Measurements from ENCODE around the gene PCYT1A.
"Not testable (repeated sequence)": the region's sequence is repeated elsewhere in the genome, so short reads cannot be mapped to it uniquely, and the experiment has no call there.

The PCYT1A gene

DNA sequence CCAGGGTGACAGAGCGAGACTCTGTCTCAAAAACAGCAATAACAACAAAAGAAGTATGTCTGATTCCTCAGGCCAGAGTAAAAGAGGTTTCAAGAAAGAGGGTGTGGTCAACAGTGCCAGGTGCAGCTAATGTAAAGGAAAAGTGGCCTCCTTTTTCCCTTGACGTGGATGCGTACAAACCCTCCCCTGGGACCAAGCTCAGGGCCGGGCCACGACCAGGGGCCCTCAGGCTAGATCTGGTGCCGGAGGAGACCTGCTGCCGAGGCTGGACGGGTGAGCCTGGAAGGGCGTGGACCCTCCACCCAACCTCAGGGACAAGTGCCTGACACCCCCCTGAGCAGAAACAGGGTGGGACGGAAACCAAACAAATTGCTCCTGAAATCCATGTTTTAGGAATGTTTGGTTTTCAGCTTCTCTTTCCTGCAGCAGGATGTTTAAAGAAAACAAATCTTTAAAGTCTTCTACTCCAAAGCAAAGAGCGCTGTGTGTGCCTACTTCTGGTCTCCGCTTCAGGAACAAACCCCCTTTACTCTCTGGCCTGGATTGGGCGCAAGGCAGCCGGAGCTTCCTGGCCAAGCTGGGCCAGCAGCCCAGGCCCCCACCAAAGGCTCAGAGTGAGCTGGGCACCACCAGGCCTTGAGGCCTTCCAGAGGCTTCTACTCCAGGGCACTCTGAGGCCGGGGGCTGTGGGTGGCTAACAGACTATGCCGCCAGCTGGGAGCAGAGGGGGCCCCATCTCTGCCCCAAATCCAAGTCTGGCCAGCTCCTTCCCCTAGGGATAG, 97.8 kb downstream of the PCYT1A start:
- FAIRE-seq, result no peak

DNA sequence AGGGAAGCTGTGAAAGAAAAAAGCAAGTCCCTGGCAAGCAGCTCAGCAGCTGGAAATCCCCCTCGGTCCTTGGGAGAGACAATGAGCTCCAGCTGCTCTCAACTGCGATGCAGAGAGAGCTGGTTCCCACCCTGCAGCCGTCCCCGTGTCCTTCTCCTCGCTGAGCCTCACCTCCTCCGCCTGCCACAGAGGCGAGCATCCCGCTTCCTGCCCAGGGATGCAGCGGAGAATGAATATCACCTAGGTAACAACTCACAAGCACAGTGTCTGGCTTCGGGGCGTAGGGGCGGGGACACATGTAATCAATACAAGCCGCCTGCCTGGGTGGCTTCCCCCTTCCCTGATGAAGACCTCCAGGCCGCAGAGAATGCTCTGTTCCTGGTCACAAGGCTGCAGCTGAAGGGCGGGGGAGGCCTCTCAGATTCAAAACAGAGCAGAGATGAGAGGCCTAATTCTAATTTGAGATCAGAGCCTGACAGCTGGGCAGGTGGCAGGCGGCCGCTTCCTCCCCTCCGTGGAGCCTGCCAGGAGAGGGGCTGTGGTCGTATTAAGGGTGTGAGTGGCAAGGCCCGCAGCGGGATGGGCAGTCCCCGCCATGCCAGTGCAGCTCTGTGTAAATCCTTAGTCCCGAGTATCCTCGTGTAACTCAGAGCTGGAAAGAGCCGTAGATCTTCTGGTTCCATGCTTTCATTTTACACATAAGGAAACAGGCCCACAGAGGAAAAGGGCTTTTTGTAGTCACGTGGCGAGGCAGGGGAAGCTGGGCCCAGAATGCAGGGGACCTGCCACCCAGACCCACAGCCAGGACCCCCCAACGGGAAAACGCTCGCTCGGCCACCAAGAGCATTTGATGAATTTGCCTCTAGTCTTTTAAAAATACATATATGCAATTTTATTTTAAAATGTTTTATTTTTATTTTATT, 100.6 kb downstream of the PCYT1A start:
- FAIRE-seq, result no peak

DNA sequence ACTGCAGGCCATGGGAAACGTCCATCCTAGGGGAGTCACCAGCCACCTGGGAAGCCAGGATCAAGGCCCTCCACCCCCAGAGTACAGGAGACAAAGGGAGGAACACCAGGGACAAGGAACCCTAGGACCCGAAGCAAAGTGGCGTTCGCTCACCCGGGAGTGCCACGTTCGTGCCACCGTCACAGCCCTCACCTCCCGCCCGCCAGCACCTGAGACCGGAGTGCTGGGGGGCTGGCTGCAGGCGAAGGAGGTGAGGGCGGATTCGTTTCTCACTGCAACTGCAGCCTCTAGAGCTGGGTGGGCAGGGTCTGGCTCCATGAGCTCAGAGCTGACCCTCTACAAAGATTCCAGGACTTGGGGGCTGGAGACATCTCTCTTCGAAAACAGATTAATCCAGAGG, 102.6 kb downstream of the PCYT1A start:
- no peak for FAIRE-seq

DNA sequence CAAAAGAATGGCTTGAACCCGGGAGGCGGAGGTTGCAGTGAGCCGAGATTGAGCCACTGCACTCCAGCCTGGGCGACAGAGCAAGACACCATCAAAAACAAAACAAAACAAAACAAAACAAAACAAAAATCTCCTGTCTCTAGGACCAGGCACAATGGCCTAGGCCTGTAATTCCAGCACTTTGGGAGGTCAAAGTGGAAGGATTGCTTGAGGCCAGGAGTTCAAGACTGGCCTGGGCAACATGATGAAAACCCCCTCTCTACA, 103.4 kb downstream of the PCYT1A start:
- not testable (repeated sequence) for FAIRE-seq

DNA sequence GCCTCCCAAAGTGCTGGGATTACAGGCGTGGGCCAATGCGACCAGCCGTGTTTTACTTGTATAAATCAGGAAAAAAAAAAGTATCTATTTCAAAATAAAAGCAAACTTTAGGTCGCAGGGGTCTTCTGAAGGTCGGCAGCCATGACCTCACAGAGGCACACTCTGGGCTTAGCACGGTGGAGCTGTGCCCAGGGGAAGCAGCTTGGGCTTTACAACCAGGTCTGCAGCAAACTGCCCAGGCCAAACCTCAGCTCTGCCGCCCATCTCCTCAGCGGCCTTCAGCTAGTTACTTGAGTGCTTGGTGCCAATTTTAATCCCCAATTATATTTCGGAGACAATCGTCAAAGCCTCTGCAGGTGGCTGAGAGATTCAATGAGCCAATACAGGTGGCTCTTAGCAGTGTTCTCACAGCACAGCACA, 106.4 kb downstream of the PCYT1A start:
- FAIRE-seq, result no peak

DNA sequence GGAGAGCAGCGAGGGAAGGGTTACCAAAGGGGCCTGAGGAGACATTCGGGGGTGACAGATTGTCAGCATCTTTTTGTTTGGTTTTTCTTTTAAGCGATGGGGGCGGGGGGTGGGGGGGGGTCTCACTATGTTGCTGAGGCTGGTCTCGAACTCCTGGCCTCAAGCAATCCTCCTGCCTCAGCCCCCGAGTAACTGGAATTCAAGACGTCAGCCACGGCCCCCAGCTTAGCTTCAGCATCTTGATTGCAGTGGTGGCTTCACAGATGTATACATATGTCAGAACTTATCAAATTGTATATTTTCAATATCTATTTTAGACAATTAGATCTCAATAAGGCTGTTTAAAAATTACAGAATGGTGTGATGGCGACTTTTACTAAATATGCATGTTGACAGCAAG, 107.2 kb downstream of the PCYT1A start:
- no peak for FAIRE-seq
